Nucleus accumbens (tissue), 56 donors: ENCODE results near the gene ARHGAP45.
"Not testable (repeated sequence)": the region's sequence is repeated elsewhere in the genome, so short reads cannot be mapped to it uniquely, and the experiment has no call there.

Experiments
- DNase-seq, 56 donors: peaks; one replicate each; lab custom pipeline; 2025; lab: John Stamatoyannopoulos, UW

Gene ARHGAP45

GRCh38 chr19:1110809-1111640 lies 44.1 kb downstream of the ARHGAP45 start:
- no peak for DNase-seq

DNA sequence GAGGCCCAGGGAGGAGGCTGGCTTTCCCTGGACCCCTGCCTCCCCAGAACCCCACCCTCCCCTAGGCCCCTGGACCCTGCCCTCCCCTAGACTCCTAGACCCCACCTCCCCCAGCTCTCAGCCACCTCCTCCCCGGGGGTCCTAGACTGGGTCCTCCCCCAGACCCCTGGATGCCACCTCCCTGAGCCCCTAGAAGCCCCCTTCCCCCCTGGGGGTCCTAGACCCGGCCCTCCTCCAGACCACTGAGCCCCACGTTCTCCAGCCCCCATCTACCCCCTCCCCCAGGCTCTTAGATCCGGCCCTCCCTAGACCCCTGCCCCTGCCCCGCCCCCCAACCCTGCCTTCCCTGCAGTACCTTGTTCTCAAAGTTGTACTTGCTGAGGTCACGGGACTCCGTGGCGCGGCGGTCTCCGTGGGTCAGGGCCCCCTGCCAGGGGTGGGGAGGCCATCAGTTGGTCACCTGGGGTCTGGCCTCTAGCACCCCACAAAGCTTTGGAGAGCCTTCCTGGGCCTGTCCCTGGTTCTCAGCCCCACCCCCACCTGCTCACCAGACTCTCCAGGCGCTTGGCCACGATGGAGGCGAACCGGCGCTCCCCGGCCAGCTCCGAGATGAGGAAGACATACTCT lies 44.8 kb downstream of the ARHGAP45 start:
- no peak for DNase-seq

GRCh38 chr19:1112268-1113029 lies 45.5 kb downstream of the ARHGAP45 start:
- DNase-seq = no peak

DNA sequence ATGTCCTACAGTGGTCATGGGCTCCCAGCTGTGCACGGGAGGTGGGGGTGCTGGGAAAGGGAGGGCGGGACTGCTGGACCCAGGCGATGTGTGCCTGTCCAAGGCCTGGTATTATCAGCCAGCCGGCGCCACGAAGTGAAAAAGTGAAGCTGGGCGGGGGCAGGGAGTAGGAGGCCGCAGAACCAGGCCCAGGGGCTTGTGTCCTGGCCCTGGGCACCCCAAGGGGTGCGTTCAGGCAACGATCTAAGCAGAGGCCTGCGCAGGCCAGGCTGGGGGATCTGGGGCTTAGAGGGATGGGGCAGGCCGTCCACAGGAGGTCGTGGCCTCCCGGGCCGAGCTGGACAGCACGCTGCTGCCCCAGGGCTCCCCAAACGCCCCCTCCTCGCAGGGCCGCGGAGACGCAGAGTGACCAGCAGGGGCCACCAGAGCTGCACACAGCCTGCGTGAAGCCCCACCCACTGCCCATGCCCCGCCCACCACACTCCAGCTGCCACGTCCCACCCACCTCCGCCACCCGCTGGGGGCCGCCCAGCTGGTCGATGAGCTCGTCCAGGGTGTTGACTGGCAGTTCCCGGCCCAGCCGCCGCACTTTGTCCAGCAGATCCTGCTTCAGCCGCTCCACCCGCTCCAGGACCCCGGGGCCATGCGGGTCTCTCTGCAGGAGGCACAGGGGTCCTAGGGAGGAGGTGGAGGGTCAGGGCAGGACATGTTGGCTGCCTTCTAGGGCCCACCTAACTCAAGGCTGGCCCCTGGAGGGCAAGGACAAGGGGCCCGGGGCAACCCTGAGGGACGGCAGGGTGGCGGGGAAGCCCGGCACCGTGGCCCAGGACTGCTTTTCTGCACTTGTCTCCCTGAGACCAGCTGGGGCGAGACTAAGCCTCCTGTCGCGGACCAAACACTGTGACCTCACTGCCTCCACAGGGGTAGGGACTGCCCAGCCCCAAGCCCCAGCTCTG lies 46.3 kb downstream of the ARHGAP45 start:
- peak in 55 of 56 donors; percentile 38 to 96 (median 88) for DNase-seq

GRCh38 chr19:1113986-1114483 lies 47.1 kb downstream of the ARHGAP45 start:
- DNase-seq = no peak

DNA sequence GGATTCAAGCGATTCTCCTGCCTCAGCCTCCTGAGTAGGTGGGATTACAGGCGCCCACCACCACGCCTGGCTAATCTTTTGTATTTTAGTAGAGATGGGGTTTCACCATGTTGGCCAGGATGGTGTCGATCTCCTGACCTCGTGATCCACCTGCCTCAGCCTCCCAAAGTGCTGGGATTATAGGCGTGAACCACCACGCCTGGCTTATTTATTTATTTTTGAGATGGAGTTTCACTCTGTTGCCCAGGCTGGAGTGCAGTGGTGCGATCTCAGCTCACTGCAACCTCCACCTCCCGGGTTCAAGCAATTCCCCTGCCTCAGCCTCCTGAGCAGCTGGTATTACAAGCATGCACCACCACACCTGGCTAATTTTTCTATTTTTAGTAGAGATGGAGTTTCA lies 47.8 kb downstream of the ARHGAP45 start:
- DNase-seq = not testable (repeated sequence)

GRCh38 chr19:1115646-1116420 lies 48.9 kb downstream of the ARHGAP45 start:
- DNase-seq = no peak

DNA sequence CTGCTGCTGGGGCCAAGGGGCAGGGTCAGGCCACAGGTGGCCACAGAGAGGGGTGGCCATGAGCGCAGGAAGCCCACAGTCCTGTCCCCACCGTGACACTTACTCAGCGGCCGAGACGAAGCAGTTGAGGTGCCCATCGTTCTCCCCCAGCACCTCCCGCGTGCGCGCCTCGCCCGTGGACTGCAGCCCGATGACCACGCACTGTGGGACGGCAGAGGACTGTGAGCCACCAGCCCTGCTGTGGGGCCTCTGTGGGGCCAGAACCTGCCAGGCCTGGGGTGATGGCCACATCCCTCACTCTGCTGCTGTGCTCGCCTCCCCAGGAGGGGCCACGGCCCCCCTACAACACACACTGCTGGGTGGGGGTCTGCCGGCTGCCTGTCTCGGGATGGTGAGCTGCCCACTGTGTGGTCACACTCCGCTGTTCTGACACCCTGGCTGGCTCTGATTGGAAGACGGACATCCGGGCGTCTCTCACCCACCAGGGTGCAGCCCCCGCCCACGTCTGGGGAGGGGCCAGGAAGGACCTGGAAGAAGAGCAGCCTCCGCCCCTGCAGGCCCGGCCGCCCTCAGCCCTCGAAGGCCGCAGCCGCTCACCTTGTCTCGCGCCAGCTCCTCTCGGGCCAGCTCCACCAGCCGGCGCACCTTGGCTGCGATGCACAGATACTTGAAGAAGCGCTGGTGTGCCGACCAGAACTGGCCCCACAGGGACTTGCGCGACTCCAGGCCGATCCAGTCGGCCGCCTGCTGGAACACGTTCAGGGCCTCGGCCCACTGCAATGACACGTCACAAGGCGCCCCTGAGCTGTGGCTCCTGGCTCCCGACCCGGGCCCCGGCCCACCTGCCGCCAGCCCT lies 50.0 kb downstream of the ARHGAP45 start:
- no peak for DNase-seq

- DNase-seq = no peak
These were observed 50.7 kb downstream of the ARHGAP45 start for GRCh38 chr19:1117654-1118053.

DNA sequence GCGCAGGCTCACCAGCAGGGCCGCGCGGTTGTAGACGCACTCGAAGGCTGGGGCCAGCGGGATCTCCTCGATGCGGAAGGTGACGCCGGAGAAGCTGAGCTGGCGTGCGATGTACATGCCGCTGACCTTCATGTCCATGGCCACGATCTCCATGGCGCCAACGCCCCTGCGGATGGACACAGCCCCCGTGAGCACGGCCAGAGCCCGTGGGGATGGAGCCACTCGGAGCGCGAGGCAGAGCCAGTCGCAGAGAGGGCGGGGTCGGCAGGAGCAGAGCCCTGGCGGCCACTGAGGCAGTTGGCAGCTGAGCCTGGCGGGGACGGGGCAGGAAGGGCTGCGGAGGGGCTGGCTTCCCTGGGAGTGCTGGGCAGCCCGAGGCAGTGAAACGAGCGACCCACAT lies 52.0 kb downstream of the ARHGAP45 start:
- no peak for DNase-seq

DNA sequence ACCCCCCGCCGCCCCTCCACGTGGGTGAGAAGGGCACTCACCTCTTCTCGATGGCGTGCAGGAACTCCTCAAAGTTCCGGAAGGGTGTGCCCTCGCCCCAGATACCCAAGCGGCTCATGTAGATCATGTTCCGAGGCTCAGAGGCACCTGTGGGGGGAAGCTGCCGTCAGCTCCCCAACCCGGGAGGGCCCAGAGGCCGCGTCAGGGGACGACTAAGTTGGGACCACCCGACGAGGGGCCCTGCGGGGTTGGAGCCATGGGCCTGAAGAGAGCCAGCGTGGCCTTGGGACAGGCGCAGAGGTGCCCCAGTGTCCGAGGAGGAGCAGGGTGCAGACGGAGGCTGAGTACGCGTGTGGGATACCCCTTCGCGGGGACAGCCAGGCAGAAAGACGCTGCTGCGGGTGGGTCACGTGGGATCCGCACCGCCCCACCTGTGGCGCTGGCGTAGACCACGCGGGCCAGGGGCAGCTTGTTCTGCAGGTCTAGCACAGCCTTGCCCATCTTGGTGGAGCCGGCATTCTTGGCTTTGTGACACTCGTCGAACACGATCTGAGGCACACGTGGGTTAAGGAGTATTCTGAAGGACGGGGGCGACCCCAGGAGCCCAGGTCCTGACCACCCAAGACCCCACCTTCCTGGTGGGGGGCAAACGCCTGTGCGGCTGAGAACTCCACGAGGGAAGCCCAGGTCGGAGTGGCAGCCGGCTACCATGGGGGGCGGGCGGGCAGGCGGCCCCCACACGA lies 52.7 kb downstream of the ARHGAP45 start:
- no peak for DNase-seq

DNA sequence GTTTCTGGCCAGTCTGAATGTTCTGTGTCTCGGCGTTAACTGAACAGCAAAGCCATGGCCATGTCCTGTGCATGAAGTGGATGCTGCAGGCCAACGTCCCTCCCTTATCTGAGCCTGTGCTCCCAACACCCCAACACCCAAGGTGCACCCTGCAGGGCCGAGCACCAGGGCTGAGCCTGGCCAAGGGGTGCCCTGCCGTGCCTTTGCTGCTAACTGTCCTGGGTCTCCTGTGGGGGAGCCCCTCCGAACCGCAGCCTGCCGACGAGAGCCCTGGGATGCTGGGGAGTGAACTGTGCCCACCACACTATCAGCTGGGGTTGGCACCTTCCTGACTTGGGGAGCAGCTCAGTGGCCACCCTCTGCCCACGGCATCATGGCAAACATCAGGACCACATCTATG lies 54.4 kb downstream of the ARHGAP45 start:
- no peak for DNase-seq

DNA sequence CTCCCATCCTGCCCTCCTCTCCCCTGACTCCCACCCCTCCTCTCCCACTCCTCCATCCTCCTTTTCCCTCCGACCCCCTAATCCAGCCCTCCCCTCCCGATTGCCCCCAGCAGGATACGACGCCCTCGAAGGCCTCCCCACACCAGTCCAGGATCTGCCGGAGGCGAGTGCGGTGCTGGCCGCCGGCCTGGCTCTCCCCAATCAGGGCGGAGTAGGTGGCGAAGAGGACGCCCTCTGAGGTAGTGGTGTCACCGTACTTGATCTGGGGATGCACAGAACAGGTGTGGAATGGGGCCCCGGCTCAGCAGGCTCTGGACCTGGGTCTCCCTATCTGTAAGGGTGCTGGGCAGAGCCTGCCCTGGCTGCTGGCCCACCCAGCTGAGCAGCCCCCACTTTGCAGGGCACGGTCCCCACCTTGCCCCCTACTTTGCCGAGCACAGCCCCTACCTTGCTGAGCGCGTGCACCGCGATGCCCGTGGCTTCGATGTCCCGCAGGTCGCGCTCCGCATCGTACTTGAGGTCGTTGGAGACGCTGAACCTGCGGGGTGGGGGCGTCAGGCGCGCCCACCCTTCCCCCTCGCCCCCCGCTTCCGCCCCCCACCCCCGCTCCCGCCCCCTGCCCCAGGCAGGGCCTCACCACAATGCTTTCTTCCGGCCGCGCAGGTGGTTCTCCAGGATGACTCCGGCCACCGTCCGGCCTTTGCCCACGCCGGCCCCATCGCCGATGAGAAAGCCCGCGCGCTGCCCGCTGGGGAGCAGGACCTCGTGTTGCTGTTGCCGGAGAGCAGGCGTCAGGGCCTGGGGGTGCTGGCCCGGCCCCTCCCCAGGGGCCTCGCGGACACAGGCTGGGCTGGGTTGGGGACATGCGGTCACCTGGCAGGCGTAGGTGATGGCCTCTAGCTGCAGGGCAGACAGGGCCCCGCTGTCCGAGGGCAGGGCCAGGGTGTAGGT lies 55.3 kb downstream of the ARHGAP45 start:
- no peak for DNase-seq

DNA sequence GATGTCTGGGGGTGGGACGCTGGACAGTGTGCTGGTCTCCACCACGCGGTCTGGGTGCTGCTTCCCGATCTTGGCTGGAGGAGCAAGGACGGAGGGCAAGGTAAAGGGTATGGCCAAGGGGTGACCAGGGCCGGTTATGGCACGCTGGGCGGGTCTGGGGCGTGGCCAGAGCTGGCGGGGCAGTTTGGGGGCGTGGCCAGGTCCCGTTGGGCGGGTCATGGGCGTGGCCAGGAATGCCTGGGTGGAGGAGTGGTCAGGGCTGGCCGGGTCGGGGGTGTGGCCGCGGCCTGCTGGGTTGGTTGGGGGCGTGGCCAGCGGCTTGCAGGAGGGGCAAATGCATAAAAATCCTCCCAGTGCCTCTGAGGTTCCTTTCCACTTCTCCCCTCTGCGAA lies 56.0 kb downstream of the ARHGAP45 start:
- peak in 1 of 56 donors; percentile 24 for DNase-seq

DNA sequence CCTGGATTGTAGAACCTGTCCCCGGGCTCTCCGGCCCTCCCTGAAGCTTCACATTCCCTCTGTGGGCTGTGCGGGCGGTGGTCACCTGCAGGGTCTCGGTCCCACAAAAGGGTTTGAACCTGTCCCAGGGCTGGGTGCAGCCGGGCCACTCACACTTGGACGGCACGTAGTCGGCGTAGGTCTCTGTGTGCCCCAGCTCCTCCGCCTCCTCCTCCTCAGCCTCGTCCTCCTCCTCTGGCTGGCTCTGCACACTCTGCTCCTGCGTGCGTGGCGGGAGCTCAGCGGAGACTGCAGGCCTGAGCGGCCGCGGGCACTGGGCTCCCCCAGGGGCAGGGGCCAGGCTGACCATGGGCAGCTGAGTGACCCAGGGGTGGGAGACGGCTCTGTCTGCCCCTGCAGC lies 56.4 kb downstream of the ARHGAP45 start:
- DNase-seq = no peak

GRCh38 chr19:1123885-1124677 lies 57.1 kb downstream of the ARHGAP45 start:
- no peak for DNase-seq
